Fibroblast of upper back skin (primary cell): ENCODE measurements around the gene ANO2.

ENCODE experiments used
- DNase-seq: peaks from one replicate; pipeline ENCODE4 v3.0.0-alpha.2; 2013

Gene ANO2

GRCh38 chr12:5964913-5965900, 20.1 kb upstream of the ANO2 start:
- DNase-seq, result no peak

- no peak for DNase-seq
Measured at GRCh38 chr12:5963515-5963914, 18.5 kb upstream of the ANO2 start.

GRCh38 chr12:5960783-5961182, 15.7 kb upstream of the ANO2 start:
- DNase-seq, result no peak

- DNase-seq, result no peak
Measured at GRCh38 chr12:5956987-5957386, 11.9 kb upstream of the ANO2 start.

DNA sequence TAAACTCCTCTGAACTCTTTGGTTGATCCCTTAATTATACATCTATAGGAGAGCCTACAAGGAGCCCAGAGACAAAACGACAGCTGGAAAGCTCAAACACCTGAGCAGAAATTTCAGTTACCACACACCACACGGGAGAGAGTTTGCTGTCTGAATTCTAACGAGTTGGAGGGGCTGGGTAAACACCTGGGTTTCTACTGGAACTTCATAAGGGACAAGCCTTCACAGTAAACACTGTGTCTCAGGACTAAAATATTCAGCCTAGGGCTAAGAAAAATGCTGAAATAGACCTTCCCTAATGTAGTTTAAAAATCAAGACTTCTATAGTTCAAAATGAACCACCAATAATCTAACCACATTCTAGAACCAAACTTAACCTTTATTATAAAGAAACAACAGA, 9.6 kb upstream of the ANO2 start:
- DNase-seq, result no peak

GRCh38 chr12:5953835-5954586, 9.0 kb upstream of the ANO2 start:
- DNase-seq, result no peak

DNA sequence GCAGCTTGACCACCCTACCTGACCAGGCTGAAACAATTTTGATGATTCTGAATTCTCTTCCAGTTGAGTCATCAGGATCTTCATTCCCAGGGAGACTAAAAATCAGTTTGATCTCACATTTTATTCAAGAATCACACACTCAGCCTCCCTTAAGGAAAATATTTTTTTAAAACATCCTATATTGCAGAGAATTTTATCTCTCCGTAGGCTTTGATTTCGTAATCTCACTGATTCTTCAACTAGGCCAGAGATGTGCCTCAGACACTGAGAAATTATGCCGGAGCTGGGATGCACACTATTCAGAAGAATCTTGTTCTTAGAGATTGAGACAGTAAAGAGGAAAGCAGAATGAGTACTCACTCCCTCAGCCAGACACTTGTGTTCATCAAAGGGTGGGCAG, 7.0 kb upstream of the ANO2 start:
- peak; percentile 1 for DNase-seq

GRCh38 chr12:5948696-5949095, 3.6 kb upstream of the ANO2 start:
- DNase-seq, result no peak

GRCh38 chr12:5947006-5947405, 1.9 kb upstream of the ANO2 start:
- DNase-seq, result no peak

- DNase-seq, result no peak
Measured at GRCh38 chr12:5946388-5946787, 1.3 kb upstream of the ANO2 start.

- DNase-seq, result no peak
Measured at GRCh38 chr12:5944688-5945070, 380 bp downstream of the ANO2 start.

DNA sequence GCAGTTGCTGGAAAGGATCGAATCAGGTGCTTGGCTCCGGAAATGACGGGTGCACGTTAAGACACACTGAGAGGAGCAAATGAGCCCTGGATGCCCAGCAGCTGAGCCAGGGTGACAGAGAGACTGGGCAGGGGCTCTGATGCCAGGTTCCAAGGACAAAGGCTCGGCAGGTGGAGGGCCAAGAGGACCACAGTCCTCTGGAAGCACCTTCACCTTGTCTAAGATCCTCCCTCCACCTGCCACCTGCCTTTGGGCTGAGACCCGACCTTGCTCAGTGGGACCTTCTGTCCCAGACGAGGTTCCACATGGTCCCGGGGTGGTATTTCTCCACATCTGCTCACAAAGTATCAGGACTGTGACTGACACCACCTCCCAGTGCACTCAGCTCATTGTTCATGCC, 1.0 kb downstream of the ANO2 start:
- no peak for DNase-seq

DNA sequence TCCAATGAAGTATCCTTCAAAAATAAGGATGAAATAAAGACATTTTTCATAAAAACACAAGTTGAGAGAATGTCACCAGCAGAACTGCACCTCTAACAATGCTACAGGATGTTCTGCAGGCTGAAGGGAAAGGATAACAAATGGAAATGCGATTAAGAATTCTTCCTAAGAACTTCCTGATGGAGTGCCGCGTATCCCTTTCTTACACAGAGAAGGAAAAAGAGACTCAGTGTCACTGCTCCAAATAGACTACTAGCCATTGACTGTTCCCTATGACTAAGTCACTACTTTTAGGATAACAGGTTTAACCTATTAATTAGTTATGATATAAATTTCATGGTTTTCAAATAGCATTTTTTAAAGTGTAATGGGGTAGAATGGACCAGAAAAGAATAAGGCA, 3.2 kb downstream of the ANO2 start:
- no peak for DNase-seq

DNA sequence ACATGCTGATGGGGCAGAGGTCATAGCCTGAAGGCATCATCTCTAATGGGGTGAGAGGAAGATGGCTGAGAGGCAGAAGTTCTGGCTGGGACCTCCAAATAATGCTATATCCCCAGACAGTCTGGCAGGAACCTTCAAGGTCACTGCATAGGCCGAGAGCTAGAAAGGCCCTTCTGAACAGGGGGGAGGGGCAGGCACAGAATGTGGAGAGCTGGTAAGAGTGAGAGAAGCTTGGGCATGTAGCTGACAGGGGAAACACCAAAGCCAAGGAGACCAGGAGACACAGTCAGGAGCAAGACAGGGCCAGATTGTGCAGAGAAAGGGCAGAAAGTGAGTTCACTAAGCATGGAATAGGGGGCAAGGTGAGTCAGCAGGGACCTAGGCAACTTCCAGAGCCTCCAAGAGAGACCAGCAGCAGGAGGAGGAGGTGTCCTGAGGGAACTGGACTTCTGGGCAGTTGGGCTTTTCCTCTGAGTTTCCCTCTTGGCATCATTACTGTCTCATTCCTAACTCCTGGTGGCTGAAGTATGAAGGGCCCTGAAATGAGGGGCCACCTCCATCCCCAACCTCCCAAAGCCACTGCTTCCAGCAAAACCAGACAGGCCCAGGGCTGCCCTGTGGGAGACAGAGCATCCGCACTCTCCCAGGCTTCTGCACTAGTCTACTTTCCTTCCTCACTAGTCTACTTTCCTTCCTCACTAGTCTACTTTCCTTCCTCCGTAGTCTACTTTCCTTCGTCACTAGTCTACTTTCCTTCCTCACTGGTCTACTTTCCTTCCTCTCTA, 17.1 kb downstream of the ANO2 start:
- DNase-seq, result no peak

DNA sequence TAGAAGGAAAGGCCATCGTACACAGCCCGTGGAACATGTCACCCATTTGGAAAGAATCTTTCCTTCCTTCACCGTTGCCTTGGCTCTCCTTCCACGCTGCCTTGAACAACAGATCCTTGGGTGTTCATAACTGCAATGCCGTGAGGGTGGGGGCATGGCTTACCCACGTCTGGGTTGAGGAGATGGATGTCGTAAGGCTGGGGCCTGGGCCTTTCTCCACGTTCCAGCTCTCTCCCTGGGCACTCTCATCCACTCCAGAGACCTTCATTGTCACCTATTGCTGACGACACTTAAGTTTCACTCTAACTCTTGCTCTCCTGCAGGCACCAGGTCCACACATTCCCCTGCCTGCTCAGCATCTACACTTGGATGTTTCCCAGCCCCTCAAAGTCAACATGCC, 19.4 kb downstream of the ANO2 start:
- DNase-seq, result no peak

GRCh38 chr12:5924342-5924741, 20.7 kb downstream of the ANO2 start:
- no peak for DNase-seq

- DNase-seq, result no peak
Measured at GRCh38 chr12:5923751-5924150, 21.3 kb downstream of the ANO2 start.

DNA sequence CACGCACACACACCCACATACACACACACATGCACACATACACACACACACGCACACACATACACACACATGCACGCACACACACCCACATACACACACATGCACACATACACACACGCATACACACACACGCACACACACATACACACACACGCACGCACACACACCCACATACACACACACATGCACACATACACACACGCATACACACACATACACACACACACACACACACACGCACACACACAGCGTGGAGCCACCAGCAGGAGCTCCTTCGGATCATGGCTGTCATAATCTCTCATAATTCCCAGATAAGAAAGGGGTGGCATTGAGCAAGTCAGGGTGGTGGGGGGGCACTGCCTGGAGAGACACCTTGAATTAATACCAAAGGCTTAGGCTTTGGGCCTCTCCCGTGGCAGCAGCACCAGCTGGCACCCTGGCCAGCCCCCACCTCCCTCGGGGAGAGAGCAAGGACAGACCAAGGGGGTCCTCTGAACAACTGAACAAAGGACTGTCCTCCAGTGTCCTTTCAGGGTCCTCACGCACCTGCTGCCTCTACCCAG, 21.9 kb downstream of the ANO2 start:
- DNase-seq, result no peak

DNA sequence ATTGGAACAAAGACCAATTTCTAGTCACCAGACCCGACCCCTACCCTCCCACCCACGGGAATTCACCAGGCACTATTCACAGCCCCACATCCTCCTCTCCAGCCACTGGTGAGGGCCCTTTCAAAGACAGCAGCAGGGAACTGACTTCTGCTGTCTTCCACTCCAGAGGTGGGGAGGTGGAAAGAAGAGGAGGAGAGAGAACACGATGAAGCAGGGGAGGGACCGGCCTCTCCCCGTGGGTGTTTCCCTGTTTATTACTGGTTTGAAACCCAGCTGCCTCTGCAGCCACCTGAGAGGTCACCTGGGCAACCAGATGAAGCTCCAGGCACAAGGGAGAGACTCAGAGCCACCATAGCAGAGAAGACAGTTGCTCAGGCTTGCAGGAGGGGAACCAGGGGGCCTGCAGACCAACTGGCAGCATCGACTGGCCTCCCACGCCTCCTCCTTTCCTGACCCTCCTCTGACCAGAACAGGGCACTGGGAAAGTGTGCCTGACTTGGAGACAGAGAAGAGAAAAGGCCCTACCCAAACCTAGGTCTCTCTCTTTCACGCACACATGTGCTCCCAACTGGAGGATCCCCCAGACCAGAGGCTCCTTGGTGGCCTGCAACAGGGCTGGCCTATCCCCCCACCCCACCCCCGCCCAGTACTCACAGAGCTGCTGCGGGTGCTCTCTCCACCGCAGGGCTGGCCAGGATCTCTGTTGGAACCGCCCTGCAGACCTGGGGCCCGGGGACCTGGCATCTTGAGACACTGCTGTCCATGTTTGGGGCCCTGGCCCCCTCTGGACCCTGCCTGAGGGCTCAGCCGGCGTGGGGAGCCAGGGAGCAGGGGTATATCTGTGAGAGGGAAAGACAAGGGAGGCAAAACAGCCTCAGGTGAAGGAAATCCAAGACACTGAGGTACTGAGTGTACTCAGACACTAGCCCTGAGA, 22.8 kb downstream of the ANO2 start:
- DNase-seq, result no peak

GRCh38 chr12:5921027-5921909, 23.8 kb downstream of the ANO2 start:
- DNase-seq, result no peak

DNA sequence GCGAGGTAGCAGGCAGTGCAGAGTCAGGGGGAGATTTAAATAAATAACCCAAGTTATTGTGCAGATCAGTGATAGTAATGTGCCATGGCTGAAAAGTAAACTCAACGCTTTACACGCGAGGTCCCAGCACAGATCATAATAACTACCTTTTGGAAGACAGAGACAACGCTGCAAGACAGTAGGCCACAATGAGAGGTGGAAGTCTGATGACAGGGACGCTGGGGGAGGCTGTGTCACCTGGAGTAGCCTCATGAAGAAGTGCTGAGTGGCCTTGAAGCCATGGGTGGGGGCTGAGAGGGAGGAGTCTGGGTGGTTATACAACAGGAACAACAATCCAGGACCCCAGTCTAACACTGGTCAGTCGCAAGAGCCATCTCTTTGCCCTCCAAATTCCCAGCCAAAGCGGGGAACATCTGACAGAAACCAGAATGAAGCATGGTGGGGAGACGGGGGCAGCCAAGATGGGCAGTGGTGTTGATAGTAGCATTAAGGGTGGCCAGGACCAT, 28.2 kb downstream of the ANO2 start:
- no peak for DNase-seq
